CD4-positive, CD25-positive, alpha-beta regulatory T cell (primary cell): ENCODE measurements around the gene GPR137. TPM values are rescaled to one million over a fixed set of nuclear protein-coding genes. Genes with fewer than 3 reads are reported as not detected.

Experiments used
- ATAC-seq, 2 donors: fragments of 150-1000 bp; cut with Tn5 transposase; one replicate each; pipeline ENCODE4 v1.10.0; 2021; ENCODE audit warnings: low read depth in 2 of 2, moderate number of reproducible peaks in 2 of 2, moderate library complexity in 1 of 2
- DNase-seq, 3 donors: peaks; one replicate each; pipeline versions ENCODE4 v3.0.0 to v3.0.0-alpha.2; 2012 to 2022; ENCODE audit warnings: mixed read lengths in 1 of 3
- H3K27ac ChIP-seq: one replicate; pipeline ENCODE4 v1.7.0; 2013; ENCODE audit warnings: mild to moderate bottlenecking, low read length; ENCODE audit not compliant: insufficient read depth, poor library complexity, severe bottlenecking
- H3K27me3 ChIP-seq: one replicate; pipeline ENCODE4 v1.7.0; 2013; ENCODE audit warnings: low read length; ENCODE audit not compliant: control insufficient read depth, insufficient read depth
- H3K36me3 ChIP-seq: one replicate; pipeline ENCODE4 v1.7.0; 2013; ENCODE audit warnings: mild to moderate bottlenecking, low read length, moderate library complexity; ENCODE audit not compliant: control insufficient read depth, insufficient read depth
- H3K4me1 ChIP-seq: 2 replicates; pipeline ENCODE4 v1.7.0; 2013; ENCODE audit warnings: mild to moderate bottlenecking, low read length; ENCODE audit not compliant: insufficient read depth, control insufficient read depth, poor library complexity, severe bottlenecking
- H3K4me3 ChIP-seq: one replicate; pipeline ENCODE4 v1.7.0; 2013; ENCODE audit warnings: low read depth, mild to moderate bottlenecking, low read length, moderate library complexity
- H3K9me3 ChIP-seq, 2 experiments: 1 replicate in 1 of 2; 2 replicates in 1 of 2; pipeline ENCODE4 v1.7.0; 2013; ENCODE audit warnings: low read length in 2 of 2, mild to moderate bottlenecking in 1 of 2, moderate library complexity in 1 of 2; ENCODE audit not compliant: control insufficient read depth in 2 of 2
- H3K27ac Mint-ChIP-seq, 3 donors: one replicate each; pipeline ENCODE4 v1.8.0; 2020 to 2022; ENCODE audit warnings: mild to moderate bottlenecking in 3 of 3, mixed read lengths in 3 of 3, moderate library complexity in 2 of 3
- H3K27me3 Mint-ChIP-seq: one replicate; pipeline ENCODE4 v1.8.0; 2022; ENCODE audit warnings: mild to moderate bottlenecking, mixed read lengths
- H3K36me3 Mint-ChIP-seq: one replicate; pipeline ENCODE4 v1.8.0; 2020; ENCODE audit warnings: mixed read lengths
- H3K4me1 Mint-ChIP-seq, 4 donors: one replicate each; pipeline ENCODE4 v1.8.0; 2020 to 2022; ENCODE audit warnings: mixed read lengths in 4 of 4, mild to moderate bottlenecking in 1 of 4
- H3K4me3 Mint-ChIP-seq, 4 donors: one replicate each; pipeline ENCODE4 v1.8.0; 2020 to 2022; ENCODE audit warnings: mild to moderate bottlenecking in 4 of 4, mixed read lengths in 4 of 4, moderate library complexity in 3 of 4
- H3K9me3 Mint-ChIP-seq, 7 donors: one replicate each; pipeline ENCODE4 v1.8.0; 2020 to 2022; ENCODE audit warnings: mixed read lengths in 7 of 7, mild to moderate bottlenecking in 3 of 7, moderate library complexity in 2 of 7
- polyA plus RNA-seq, 4 donors: library from polyadenylated mRNA; unstranded; fragments of 300-500 nt; fragmentation: Illumina TruSeq; gene quantifications; one replicate each; pipeline ENCODE4 v1.2.3, GENCODE V29; 2021
- total RNA-seq: library from RNA; stranded (reverse); gene quantifications from one replicate; pipeline ENCODE4 v1.2.3, GENCODE V29; 2022

The GPR137 gene
- total and polyA plus RNA-seq, 5 donors from 2014 or later, result 4.1 to 26.0 (median 6.5) TPM

DNA sequence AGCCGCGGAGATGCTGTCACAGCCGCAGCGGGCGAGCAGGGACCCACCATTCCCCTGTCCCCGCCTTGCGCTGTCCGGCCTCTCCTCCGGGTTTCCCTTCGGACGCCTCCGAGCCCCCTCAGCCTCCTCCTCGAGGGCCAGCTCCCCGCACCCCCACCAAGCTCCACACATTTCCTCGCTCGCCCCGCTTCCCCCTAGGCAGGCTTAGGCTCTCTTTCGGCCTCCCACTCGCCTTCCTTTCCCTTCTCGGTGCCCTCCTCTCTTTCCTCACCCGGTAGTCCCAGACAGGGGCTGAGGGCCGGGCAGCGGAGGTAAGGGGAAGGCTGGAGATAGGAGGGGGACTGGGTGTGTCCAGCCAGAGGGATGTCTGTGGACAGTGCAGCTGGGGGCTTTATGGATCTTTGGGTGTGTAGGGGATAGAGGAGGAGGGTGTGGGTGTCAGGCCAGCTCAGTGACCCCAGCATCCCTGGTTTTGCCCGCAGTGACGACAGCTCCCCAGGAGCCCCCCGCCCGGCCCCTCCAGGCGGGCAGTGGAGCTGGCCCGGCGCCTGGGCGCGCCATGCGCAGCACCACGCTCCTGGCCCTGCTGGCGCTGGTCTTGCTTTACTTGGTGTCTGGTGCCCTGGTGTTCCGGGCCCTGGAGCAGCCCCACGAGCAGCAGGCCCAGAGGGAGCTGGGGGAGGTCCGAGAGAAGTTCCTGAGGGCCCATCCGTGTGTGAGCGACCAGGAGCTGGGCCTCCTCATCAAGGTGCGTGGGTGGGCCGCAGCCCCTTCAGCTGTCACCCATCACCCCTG lies 7.0 kb downstream of the GPR137 start:
- H3K27me3 Mint-ChIP-seq, result peaks cover 65% of the 10 kb centered on the region
- no peak for ATAC-seq
- H3K9me3 Mint-ChIP-seq, result no peaks in the 10 kb centered on the region
- H3K27ac Mint-ChIP-seq, result no peak overlapping the region
- no peaks in the 10 kb centered on the region for H3K36me3 ChIP-seq
- no peaks in the 10 kb centered on the region for H3K36me3 Mint-ChIP-seq
- H3K27ac ChIP-seq, result no peak overlapping the region
- DNase-seq, result no peak
- H3K9me3 ChIP-seq, result no peaks in the 10 kb centered on the region
- H3K4me3 ChIP-seq, result no peak overlapping the region
- H3K4me1 Mint-ChIP-seq, result peaks cover 0 to 10% (median 6%) of the 10 kb centered on the region in 4 donors
- peak overlapping the region in 3 of 4 donors; percentile 19 to 56 (median 44) for H3K4me3 Mint-ChIP-seq
- peaks cover 22% of the 10 kb centered on the region for H3K27me3 ChIP-seq
- H3K4me1 ChIP-seq, result peaks cover 16% of the 10 kb centered on the region

GRCh38 chr11:64294774-64295173 lies 9.1 kb downstream of the GPR137 start:
- no peak overlapping the region for H3K4me3 ChIP-seq
- Mint-ChIP-seq H3K27me3 (peaks cover 82% of the 10 kb centered on the region), H3K4me1 (peaks cover 0 to 17% (median 9%) of the 10 kb centered on the region in 4 donors), H3K27ac (no peak overlapping the region), H3K36me3 (no peaks in the 10 kb centered on the region), H3K9me3 (no peaks in the 10 kb centered on the region), H3K4me3 (no peak overlapping the region)
- H3K4me1 ChIP-seq, result peaks cover 26% of the 10 kb centered on the region
- no peak for ATAC-seq
- H3K27ac ChIP-seq, result no peak overlapping the region
- H3K36me3 ChIP-seq, result no peaks in the 10 kb centered on the region
- H3K9me3 ChIP-seq, result no peaks in the 10 kb centered on the region
- peaks cover 24% of the 10 kb centered on the region for H3K27me3 ChIP-seq
- no peak for DNase-seq

- no peaks in the 10 kb centered on the region for H3K9me3 Mint-ChIP-seq
- no peak overlapping the region for H3K4me3 ChIP-seq
These were observed 10.1 kb downstream of the GPR137 start for GRCh38 chr11:64295760-64296159.

GRCh38 chr11:64296236-64296635 lies 10.6 kb downstream of the GPR137 start:
- Histone ChIP-seq H3K27ac (no peak overlapping the region), H3K9me3 (no peaks in the 10 kb centered on the region), H3K4me1 (peaks cover 39% of the 10 kb centered on the region), H3K4me3 (no peak overlapping the region), H3K27me3 (peaks cover 27% of the 10 kb centered on the region), H3K36me3 (no peaks in the 10 kb centered on the region)
- Mint-ChIP-seq H3K4me1 (peaks cover 0 to 25% (median 12%) of the 10 kb centered on the region in 4 donors), H3K4me3 (no peak overlapping the region), H3K27ac (no peak overlapping the region), H3K9me3 (no peaks in the 10 kb centered on the region), H3K27me3 (peaks cover 87% of the 10 kb centered on the region), H3K36me3 (no peaks in the 10 kb centered on the region)
- DNase-seq (no peak), ATAC-seq (no peak)

More at GRCh38 chr11:64295760-64296159, 10.1 kb downstream of the GPR137 start:
- H3K27me3 ChIP-seq, result peaks cover 26% of the 10 kb centered on the region
- ATAC-seq (no peak), DNase-seq (no peak)
- H3K36me3 ChIP-seq, result no peaks in the 10 kb centered on the region
- Mint-ChIP-seq H3K36me3 (no peaks in the 10 kb centered on the region), H3K27ac (no peak overlapping the region), H3K4me3 (no peak overlapping the region), H3K27me3 (peaks cover 85% of the 10 kb centered on the region), H3K4me1 (peaks cover 0 to 23% (median 11%) of the 10 kb centered on the region in 4 donors)
- no peaks in the 10 kb centered on the region for H3K9me3 ChIP-seq
- H3K27ac ChIP-seq, result no peak overlapping the region
- H3K4me1 ChIP-seq, result peaks cover 35% of the 10 kb centered on the region

- no peaks in the 10 kb centered on the region for H3K9me3 ChIP-seq
- peaks cover 27% of the 10 kb centered on the region for H3K27me3 ChIP-seq
- H3K36me3 ChIP-seq, result no peaks in the 10 kb centered on the region
- Mint-ChIP-seq H3K27me3 (peaks cover 88% of the 10 kb centered on the region), H3K4me1 (peaks cover 0 to 28% (median 13%) of the 10 kb centered on the region in 4 donors), H3K27ac (no peak overlapping the region), H3K4me3 (peak overlapping the region in 2 of 4 donors; percentile 27 to 73), H3K9me3 (no peaks in the 10 kb centered on the region), H3K36me3 (no peaks in the 10 kb centered on the region)
- no peak overlapping the region for H3K27ac ChIP-seq
- peaks cover 33% of the 10 kb centered on the region for H3K4me1 ChIP-seq
- ATAC-seq (no peak), DNase-seq (no peak)
- no peak overlapping the region for H3K4me3 ChIP-seq
These were observed 11.4 kb downstream of the GPR137 start for GRCh38 chr11:64296830-64297698.

GRCh38 chr11:64297699-64298358 lies 12.2 kb downstream of the GPR137 start:
- H3K36me3 ChIP-seq, result no peaks in the 10 kb centered on the region
- peak overlapping the region in 1 of 3 donors; percentile 20 for H3K27ac Mint-ChIP-seq
- DNase-seq (no peak), ATAC-seq (no peak)
- H3K27me3 ChIP-seq, result peaks cover 27% of the 10 kb centered on the region
- peaks cover 25% of the 10 kb centered on the region for H3K4me1 ChIP-seq
- H3K4me1 Mint-ChIP-seq, result peaks cover 0 to 28% (median 13%) of the 10 kb centered on the region in 4 donors
- peak overlapping the region in 2 of 4 donors; percentile 27 to 73 for H3K4me3 Mint-ChIP-seq
- H3K9me3 Mint-ChIP-seq, result no peaks in the 10 kb centered on the region
- no peak overlapping the region for H3K4me3 ChIP-seq
- H3K36me3 Mint-ChIP-seq, result no peaks in the 10 kb centered on the region
- peaks cover 85% of the 10 kb centered on the region for H3K27me3 Mint-ChIP-seq
- H3K27ac ChIP-seq, result no peak overlapping the region
- no peaks in the 10 kb centered on the region for H3K9me3 ChIP-seq
